Measurements from ENCODE around the gene AKAP10. TPM values are rescaled to one million over a fixed set of nuclear protein-coding genes. Genes with fewer than 3 reads are reported as not detected.

AKAP10 gene
- total RNA-seq, 1 experiment from 2014 or later = 23.3 TPM

DNA sequence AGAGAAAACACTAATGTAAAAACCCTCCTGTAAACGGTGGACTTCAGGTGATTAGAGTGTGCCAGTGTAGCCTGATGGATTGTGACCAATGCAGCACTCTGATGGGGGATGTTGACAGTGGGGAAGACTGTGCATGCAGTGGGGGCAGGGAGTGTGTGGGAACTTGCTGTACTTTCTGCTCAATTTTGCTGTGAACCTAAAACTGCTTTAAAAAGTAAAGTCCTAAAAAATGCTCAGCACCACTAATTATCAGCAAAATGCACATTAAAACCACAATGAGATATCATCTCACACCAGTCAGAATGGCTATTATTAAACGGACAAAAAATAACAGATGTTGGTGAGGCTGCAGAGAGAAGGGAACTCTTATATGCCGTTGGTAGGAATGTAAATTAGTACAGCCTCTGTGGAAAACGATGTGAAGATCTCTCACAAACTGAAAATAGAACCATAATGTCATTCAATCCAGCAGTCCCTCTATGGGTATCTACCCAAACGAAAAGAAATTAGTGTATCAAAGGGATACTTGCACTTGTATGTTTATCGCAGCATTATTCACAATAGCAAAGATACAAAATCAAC lies 100.2 kb downstream of the AKAP10 start:
- BruUV-seq (replicated peaks) = no TSS peak
- no peak overlapping the region for H3K4me2 ChIP-seq (ENCODE audit: low read length)
- H3K4me3 ChIP-seq (ENCODE audit: low read length) = no peak overlapping the region
- H3K9me3 ChIP-seq (ENCODE audit: low read length) = no peaks in the 10 kb centered on the region
- ChIA-PET CTCF (no interaction called here), POLR2A (ENCODE audit: unreplicated experiment) (no interaction called here)
- no peak overlapping the region for H3K9ac ChIP-seq (ENCODE audit: low read length)
- H3K36me3 ChIP-seq (ENCODE audit: low read depth, low read length) = no peaks in the 10 kb centered on the region
- intact Hi-C loops (cut with micrococcal nuclease) = no loop called here
- H2AFZ ChIP-seq (ENCODE audit: low read length) = no peak overlapping the region
- no peaks in the 10 kb centered on the region for H3K27me3 ChIP-seq (ENCODE audit: low read length)
- no peaks in the 10 kb centered on the region for H3F3A ChIP-seq (ENCODE audit: low read length, unreplicated experiment)
- no peak overlapping the region for H3K27ac ChIP-seq (ENCODE audit: low read length)
- H3K79me2 ChIP-seq (ENCODE audit: low read length) = no peaks in the 10 kb centered on the region
- no peaks in the 10 kb centered on the region for H3K4me1 ChIP-seq (ENCODE audit: insufficient read depth, low read length)
- H4K20me1 ChIP-seq (ENCODE audit: low read length) = no peaks in the 10 kb centered on the region
- no peaks in the 10 kb centered on the region for H3K9me2 ChIP-seq (replicated peaks; ENCODE audit: low read length)
- TF ChIP-seq EZH2phosphoT487 (IDR thresholded peaks at IDR 0.05; ENCODE audit: borderline replicate concordance, low read length) (no peak), EZH2 (IDR thresholded peaks at IDR 0.05; ENCODE audit: low read length, unreplicated experiment) (no peak)
- TF ChIP-seq, protein P1, sequence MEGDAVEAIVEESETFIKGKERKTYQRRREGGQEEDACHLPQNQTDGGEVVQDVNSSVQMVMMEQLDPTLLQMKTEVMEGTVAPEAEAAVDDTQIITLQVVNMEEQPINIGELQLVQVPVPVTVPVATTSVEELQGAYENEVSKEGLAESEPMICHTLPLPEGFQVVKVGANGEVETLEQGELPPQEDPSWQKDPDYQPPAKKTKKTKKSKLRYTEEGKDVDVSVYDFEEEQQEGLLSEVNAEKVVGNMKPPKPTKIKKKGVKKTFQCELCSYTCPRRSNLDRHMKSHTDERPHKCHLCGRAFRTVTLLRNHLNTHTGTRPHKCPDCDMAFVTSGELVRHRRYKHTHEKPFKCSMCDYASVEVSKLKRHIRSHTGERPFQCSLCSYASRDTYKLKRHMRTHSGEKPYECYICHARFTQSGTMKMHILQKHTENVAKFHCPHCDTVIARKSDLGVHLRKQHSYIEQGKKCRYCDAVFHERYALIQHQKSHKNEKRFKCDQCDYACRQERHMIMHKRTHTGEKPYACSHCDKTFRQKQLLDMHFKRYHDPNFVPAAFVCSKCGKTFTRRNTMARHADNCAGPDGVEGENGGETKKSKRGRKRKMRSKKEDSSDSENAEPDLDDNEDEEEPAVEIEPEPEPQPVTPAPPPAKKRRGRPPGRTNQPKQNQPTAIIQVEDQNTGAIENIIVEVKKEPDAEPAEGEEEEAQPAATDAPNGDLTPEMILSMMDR (conservative IDR thresholded peaks at IDR 0.05; ENCODE audit: low read depth, low read length) = no peak
- DNase-seq (no peak), ATAC-seq (no peak)

DNA sequence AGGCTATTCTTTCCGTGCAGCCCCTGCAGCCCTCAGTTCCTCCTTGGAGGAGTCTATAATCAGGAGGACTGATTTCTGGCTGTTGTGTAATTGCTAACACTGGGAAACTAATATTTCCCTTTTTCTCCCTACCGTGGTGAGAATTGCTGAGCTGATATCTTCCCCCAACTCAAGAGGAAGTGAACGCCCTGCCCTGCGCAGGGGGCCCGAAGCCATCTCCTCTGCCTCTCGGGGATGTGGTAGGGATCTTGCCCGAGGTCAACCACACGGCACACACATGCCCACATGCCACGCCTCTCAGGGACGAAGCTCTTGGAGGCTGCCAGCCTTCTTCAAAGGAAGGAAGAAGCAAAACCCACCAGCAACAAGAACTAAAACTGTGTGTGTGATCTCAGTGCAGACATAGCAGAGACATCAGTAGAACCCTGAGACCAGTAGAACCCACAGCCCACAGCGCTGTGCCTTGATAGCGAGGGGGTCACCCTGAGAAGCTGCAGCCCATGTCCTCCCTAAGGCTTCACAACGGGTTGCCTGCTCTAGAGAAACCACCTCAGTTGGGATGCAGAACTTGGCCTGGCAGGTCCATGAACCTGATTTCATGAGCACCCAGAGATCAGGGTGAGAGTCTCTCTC lies 101.0 kb downstream of the AKAP10 start:
- ATAC-seq = no peak
- CTCF ChIA-PET = no interaction called here
- BruUV-seq (replicated peaks) = no TSS peak
- POLR2A ChIA-PET (ENCODE audit: unreplicated experiment) = no interaction called here
- H3K27ac ChIP-seq (ENCODE audit: low read length) = no peak overlapping the region
- H3K79me2 ChIP-seq (ENCODE audit: low read length) = no peaks in the 10 kb centered on the region
- intact Hi-C loops (cut with micrococcal nuclease) = no loop called here
- no peak for DNase-seq
- H3K9ac ChIP-seq (ENCODE audit: low read length) = no peak overlapping the region
- H2AFZ ChIP-seq (ENCODE audit: low read length) = no peak overlapping the region
- H3K4me2 ChIP-seq (ENCODE audit: low read length) = no peak overlapping the region
- no peaks in the 10 kb centered on the region for H3F3A ChIP-seq (ENCODE audit: low read length, unreplicated experiment)
- H3K9me2 ChIP-seq (replicated peaks; ENCODE audit: low read length) = no peaks in the 10 kb centered on the region
- no peaks in the 10 kb centered on the region for H3K4me1 ChIP-seq (ENCODE audit: insufficient read depth, low read length)
- TF ChIP-seq, protein P1 (conservative IDR thresholded peaks at IDR 0.05; ENCODE audit: low read depth, low read length) = no peak
- H3K36me3 ChIP-seq (ENCODE audit: low read depth, low read length) = no peaks in the 10 kb centered on the region
- no peaks in the 10 kb centered on the region for H3K9me3 ChIP-seq (ENCODE audit: low read length)
- no peaks in the 10 kb centered on the region for H4K20me1 ChIP-seq (ENCODE audit: low read length)
- no peaks in the 10 kb centered on the region for H3K27me3 ChIP-seq (ENCODE audit: low read length)
- H3K4me3 ChIP-seq (ENCODE audit: low read length) = no peak overlapping the region

DNA sequence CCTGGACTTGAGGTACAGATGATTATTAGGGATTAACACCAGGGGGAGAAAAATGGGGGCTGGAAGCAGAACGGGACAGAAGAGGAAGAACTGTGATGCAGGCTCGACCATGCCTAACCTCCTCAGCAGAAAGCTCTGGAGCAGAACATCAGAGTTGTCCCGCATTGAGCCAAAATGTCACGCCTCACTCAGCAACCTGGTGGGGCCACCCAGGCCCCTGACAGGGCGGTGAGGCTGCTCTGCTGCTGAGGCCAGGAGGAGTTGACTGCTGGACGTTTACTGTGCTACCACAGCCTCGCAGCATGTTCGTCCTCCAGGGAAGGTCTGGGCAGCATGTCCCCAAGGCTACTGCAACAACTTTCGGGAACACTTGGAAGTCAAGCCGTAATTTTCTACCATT lies 103.4 kb downstream of the AKAP10 start:
- no peak overlapping the region for H2AFZ ChIP-seq (ENCODE audit: low read length)
- ATAC-seq (no peak), DNase-seq (no peak)
- no peak overlapping the region for H3K4me3 ChIP-seq (ENCODE audit: low read length)
- H3K27ac ChIP-seq (ENCODE audit: low read length) = no peak overlapping the region
- CTCF ChIA-PET = no interaction called here
- H3K27me3 ChIP-seq (ENCODE audit: low read length) = no peaks in the 10 kb centered on the region
- H3K36me3 ChIP-seq (ENCODE audit: low read depth, low read length) = no peaks in the 10 kb centered on the region
- POLR2A ChIA-PET (ENCODE audit: unreplicated experiment) = no interaction called here
- no peaks in the 10 kb centered on the region for H4K20me1 ChIP-seq (ENCODE audit: low read length)
- H3K4me2 ChIP-seq (ENCODE audit: low read length) = no peak overlapping the region
- TF ChIP-seq EZH2 (IDR thresholded peaks at IDR 0.05; ENCODE audit: low read length, unreplicated experiment) (no peak), EZH2phosphoT487 (IDR thresholded peaks at IDR 0.05; ENCODE audit: borderline replicate concordance, low read length) (no peak)
- TF ChIP-seq, protein P1 (conservative IDR thresholded peaks at IDR 0.05; ENCODE audit: low read depth, low read length) = no peak
- intact Hi-C loops (cut with micrococcal nuclease) = no loop called here
- no peaks in the 10 kb centered on the region for H3K9me3 ChIP-seq (ENCODE audit: low read length)
- H3F3A ChIP-seq (ENCODE audit: low read length, unreplicated experiment) = no peaks in the 10 kb centered on the region
- H3K9me2 ChIP-seq (replicated peaks; ENCODE audit: low read length) = no peaks in the 10 kb centered on the region
- no peak overlapping the region for H3K9ac ChIP-seq (ENCODE audit: low read length)
- no peaks in the 10 kb centered on the region for H3K79me2 ChIP-seq (ENCODE audit: low read length)
- H3K4me1 ChIP-seq (ENCODE audit: insufficient read depth, low read length) = no peaks in the 10 kb centered on the region
- no TSS peak for BruUV-seq (replicated peaks)

Data from PC-3 (cell line).